Stomach (tissue), 4 donors: ENCODE measurements around the gene GLYATL1.

Source experiments
- CTCF ChIP-seq, 7 experiments: fragments of 450-650 bp in 4 of 7; fragments of 200-600 bp in 3 of 7; sonication (generic) in 3 of 7; IDR thresholded peaks; one replicate each; pipeline ENCODE4 v1.5.1; 2016 to 2019; ENCODE audit warnings: antibody characterized with exemption in 7 of 7, control low read depth in 2 of 7, mild to moderate bottlenecking in 1 of 7
- EP300 ChIP-seq: sonication (generic); formaldehyde crosslinking; IDR thresholded peaks from one replicate; pipeline ENCODE4 v1.6.1; 2017; ENCODE audit warnings: antibody characterized with exemption
- POLR2A ChIP-seq, 4 donors: fragments of 450-650 bp; IDR thresholded peaks; one replicate each; pipeline ENCODE4 v1.6.1; 2016; ENCODE audit warnings: antibody characterized with exemption in 4 of 4, control low read depth in 2 of 4, mild to moderate bottlenecking in 1 of 4, moderate library complexity in 1 of 4
- POLR2AphosphoS5 ChIP-seq, 3 donors: sonication (generic); formaldehyde crosslinking; IDR thresholded peaks; one replicate each; pipeline ENCODE4 v1.6.1; 2016; ENCODE audit warnings: antibody characterized with exemption in 3 of 3

- TF ChIP-seq CTCF (IDR thresholded peaks at IDR 0.05) (no peak), POLR2A (IDR thresholded peaks at IDR 0.05) (no peak), EP300 (no peak), POLR2AphosphoS5 (IDR thresholded peaks at IDR 0.05) (no peak)
Observed at GRCh38 chr11:58927393-58928106, 11.7 kb upstream of the GLYATL1 start.
